ENCODE measurements around the gene HEPHL1.

The HEPHL1 gene

DNA sequence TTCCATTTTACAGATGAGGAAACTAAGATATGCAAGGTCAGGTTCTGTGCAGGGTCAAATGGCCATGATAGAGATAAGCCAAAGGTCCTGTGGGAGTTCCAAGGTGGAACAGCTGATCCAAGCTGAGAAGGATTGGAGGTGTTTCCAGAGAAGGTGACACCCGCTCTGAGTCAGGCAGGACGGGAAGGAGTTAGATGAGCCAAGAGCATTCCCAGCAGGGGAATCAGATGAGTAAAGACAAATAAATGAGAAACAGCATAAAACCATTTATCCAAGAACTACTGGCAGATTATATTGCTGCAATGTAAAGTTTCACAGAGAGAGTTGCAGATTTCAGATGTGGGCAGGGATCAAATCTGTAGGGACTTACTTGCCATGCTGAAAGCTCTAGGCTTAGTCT, 18.9 kb upstream of the HEPHL1 start:
- TF ChIP-seq POLR2A (IDR thresholded peaks at IDR 0.05; ENCODE audit: low read length) (no peak), GATA1 (IDR thresholded peaks at IDR 0.05; ENCODE audit: low read depth, low read length) (no peak)
- DNase-seq, result no peak

DNA sequence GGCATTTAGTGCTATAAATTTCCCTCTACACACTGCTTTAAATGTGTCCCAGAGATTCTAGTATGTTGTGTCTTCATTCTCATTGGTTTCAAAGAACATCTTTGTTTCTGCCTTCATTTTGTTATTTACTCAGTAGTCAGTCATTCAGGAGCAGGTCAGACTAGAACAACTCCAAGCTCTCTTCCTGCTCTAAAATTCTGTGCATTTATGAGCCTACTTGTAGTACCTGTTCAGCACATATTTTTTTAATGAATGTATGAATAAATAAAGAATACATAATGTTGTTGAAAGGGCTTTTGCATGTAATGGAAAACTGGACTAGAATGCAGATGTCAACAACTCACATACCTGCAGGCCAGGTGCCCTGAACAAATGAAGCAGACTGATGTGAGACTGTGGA, 13.7 kb upstream of the HEPHL1 start:
- no peak for DNase-seq
- TF ChIP-seq GATA1 (IDR thresholded peaks at IDR 0.05; ENCODE audit: low read depth, low read length) (no peak), POLR2A (IDR thresholded peaks at IDR 0.05; ENCODE audit: low read length) (no peak)

DNA sequence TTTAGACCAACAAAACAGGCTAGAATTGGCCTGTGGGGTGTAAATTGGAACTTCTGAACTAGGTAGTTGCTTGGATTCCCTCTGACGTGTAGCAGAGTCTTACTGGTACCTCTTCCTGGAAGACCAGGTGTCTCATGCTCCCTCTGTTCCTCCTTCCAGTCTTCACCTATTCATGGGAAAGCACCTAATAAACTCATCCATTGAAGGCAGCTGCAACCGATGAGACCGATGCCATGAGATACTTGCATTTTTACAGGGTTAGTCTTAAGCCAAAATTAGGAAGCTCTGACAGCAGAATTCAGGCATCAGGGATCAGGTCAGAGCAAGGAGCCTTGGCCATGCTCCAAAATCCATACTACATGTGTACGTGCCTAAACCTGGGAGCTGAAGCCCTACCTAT, 13.2 kb upstream of the HEPHL1 start:
- TF ChIP-seq POLR2A (IDR thresholded peaks at IDR 0.05; ENCODE audit: low read length) (no peak), GATA1 (IDR thresholded peaks at IDR 0.05; ENCODE audit: low read depth, low read length) (no peak)
- DNase-seq, result no peak

DNA sequence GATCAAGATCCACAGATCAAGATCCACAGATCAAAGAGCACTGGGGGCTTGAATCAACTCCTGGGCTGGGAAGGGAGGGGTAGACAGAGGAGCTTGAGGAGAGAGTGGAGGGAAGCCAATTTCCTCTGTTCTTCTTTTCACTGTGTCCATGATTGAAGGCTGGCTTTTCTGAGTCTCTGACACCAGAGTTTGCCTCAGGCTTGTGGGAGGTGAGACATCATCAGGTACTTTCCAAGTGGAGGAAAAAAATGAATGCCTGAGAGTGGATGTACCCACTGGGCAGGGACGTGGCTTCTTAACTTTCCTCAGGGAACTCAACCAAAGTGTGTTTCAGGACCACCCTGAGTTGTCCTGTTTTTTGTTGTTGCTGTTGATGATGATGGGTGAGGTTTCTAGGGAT, 11.0 kb upstream of the HEPHL1 start:
- DNase-seq, result no peak
- TF ChIP-seq GATA1 (IDR thresholded peaks at IDR 0.05; ENCODE audit: low read depth, low read length) (no peak), POLR2A (IDR thresholded peaks at IDR 0.05; ENCODE audit: low read length) (no peak)

DNA sequence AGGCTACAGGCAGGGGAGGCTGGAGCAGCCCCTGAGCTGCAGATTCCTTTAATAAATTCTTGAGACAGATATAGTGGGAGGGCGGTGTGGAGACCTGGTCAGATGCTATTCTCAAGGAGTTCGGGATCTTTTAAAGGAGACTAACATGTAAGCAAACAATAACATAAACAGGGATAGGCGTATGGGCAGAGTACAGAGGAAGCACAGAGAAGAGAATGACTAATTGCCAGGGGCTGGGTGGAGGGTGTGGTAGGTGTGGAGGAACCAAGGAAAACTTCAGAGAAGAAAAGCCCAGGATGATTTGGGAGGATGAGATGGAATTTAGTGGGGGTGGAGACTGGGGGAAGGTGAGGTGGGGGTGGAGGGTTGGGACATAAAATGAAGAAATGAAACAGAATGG, 9.7 kb upstream of the HEPHL1 start:
- TF ChIP-seq POLR2A (IDR thresholded peaks at IDR 0.05; ENCODE audit: low read length) (no peak), GATA1 (IDR thresholded peaks at IDR 0.05; ENCODE audit: low read depth, low read length) (no peak)

DNA sequence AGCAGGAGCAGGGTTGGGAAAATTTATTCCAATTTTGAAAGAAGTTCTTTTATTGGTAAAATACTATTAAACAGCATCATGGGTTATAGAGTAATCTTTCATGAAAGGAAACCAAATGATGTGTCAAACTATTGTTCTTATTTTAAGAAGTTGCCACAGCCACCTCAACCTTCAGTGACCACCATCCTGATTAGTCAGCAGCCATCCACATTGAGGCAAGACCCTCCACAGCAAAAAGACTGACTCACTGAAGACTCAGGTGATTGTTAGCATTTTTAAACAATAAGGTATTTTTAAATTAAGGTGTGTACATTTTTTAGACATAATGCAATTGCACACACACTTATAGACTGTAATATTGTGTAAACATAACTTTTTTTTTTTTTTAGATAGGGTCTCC, 3.7 kb upstream of the HEPHL1 start:
- no peak for DNase-seq
- TF ChIP-seq GATA1 (IDR thresholded peaks at IDR 0.05; ENCODE audit: low read depth, low read length) (no peak), POLR2A (IDR thresholded peaks at IDR 0.05; ENCODE audit: low read length) (no peak)

More for the DNA sequence above, 9.7 kb upstream of the HEPHL1 start:
- no peak for DNase-seq

DNA sequence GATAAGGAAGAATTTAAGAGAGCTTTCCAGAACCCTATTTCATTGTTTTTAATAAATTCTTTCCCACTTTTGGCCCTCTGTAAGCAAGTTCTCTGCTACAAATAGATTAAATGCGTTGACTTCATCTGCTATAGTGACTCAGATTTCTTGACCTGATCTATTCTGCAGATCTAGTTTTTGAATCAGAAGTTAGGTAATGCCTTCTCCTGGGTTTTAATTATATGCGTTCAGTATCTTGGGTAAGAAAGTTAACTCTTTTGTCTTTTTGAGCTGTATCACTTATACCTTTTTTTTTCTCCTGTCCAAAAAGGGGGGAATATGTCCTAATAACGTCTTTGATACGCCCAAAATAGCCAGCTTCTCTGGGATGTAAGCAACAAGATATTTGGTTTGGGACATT, 2.4 kb upstream of the HEPHL1 start:
- no peak for DNase-seq
- TF ChIP-seq POLR2A (IDR thresholded peaks at IDR 0.05; ENCODE audit: low read length), result no peak
- no peak for TF ChIP-seq GATA1 (IDR thresholded peaks at IDR 0.05; ENCODE audit: low read depth, low read length)

DNA sequence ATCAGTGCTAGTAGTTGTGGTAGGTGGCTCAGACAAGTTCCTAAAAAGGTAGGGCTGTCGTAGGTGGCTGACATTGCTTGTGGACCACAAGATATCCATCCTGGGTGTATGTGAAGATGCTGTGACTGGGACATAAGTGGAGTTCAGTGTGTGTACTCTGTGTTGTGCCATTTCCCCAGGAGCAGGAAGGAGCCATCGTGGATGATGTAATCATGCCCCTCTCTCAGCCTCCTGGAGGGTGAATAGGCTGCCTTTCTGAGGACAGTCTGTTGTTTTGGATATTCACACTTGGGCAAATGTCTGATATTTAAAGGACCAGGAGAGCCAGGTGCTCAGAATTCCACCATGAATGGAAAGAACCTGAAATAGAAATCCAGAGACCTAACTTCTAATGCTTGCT, 2.7 kb downstream of the HEPHL1 start:
- no peak for TF ChIP-seq POLR2A (IDR thresholded peaks at IDR 0.05; ENCODE audit: low read length)
- no peak for TF ChIP-seq GATA1 (IDR thresholded peaks at IDR 0.05; ENCODE audit: low read depth, low read length)
- no peak for DNase-seq

DNA sequence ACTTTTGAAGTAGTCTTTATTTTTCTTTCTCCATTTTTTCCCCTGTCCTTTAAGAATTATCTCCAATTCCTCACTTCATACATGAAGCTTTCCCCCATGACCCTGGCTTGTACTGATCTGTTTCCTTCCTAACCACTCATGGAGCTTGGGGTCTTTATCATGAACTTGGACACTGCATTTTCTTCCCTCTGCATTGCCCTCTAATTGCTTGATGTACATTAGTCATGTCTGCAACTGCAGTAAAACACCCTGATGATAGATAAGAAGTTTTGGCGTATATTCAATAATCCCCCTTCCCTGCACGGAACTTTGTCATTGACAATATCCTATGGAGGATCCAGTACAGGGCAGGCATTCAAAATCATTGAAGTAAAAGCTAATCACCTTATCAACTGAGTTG, 3.4 kb downstream of the HEPHL1 start:
- no peak for TF ChIP-seq POLR2A (IDR thresholded peaks at IDR 0.05; ENCODE audit: low read length)
- TF ChIP-seq GATA1 (IDR thresholded peaks at IDR 0.05; ENCODE audit: low read depth, low read length), result no peak
- DNase-seq, result no peak

DNA sequence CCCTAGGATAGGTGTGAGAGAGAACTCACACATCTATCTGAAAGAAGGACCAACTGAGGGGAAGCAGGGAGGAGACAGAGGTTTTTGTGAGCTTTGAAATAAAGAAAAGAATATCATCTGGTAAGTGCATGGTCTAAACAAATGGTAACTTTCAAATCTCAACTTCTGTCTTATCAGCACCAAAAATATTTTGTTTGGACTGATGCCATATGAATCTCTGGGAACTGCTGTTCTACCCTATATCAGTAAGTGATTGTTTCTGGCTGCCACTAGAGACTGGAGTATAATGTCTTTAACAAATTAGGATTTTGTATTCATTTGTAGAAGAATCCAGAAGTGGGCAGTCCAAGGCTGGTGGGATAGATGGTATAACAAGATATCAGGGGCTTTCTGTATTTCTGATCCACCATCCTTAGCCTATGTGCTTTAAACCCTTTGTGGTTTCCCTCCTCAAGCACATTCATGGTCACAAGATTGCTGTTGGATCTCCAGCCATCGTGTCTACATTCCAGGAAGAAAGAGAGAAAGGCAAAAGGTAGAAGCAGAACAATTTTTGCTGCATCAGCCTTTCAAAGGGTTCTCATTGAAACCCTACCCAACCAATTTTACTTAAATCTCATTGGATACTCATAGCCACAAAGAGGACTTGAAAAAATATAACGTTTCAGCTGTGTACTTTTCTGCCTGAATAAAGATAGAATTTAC, 4.7 kb downstream of the HEPHL1 start:
- TF ChIP-seq POLR2A (IDR thresholded peaks at IDR 0.05; ENCODE audit: low read length), result no peak
- no peak for TF ChIP-seq GATA1 (IDR thresholded peaks at IDR 0.05; ENCODE audit: low read depth, low read length)

DNA sequence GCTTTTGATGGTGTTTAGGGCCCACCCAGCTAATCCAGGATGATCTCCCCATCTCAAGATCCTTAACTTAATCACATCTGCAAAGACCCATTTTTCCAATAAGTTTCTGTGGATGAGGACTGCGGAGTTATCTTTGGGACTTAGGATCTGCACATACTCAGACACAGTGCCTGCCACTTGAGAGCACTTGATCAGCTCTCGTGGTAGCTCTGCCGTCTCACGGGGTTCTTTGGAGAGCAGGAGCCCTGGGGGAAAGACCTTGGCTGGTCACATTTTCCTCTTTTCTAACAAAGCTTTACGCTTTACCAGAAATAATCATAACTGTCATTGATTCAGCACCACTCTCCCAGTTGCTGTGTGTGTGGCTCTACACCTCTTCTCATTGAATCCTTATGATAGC, 6.1 kb downstream of the HEPHL1 start:
- TF ChIP-seq POLR2A (IDR thresholded peaks at IDR 0.05; ENCODE audit: low read length), result no peak
- no peak for TF ChIP-seq GATA1 (IDR thresholded peaks at IDR 0.05; ENCODE audit: low read depth, low read length)
- no peak for DNase-seq

More for the DNA sequence above, 4.7 kb downstream of the HEPHL1 start:
- no peak for DNase-seq

DNA sequence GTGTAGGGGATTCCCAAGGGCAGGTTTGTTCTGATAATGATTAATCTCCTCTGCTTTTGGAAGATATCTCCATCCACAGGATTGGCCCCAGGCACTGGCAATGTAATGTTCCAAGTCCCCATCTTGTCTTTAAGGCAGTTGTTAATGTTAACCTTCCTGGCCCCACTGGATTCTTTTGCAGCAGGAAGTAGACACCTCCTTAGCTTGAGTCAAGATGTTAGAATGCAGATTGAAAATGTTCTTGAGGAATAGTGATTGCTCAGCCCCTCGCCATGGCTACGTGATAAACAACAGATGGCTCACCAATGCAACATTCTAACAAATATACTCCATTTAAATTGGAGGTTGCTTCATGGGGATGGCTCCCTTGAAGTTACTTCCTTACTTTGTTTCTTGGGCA, 7.3 kb downstream of the HEPHL1 start:
- TF ChIP-seq POLR2A (IDR thresholded peaks at IDR 0.05; ENCODE audit: low read length) (no peak), GATA1 (IDR thresholded peaks at IDR 0.05; ENCODE audit: low read depth, low read length) (no peak)
- no peak for DNase-seq

DNA sequence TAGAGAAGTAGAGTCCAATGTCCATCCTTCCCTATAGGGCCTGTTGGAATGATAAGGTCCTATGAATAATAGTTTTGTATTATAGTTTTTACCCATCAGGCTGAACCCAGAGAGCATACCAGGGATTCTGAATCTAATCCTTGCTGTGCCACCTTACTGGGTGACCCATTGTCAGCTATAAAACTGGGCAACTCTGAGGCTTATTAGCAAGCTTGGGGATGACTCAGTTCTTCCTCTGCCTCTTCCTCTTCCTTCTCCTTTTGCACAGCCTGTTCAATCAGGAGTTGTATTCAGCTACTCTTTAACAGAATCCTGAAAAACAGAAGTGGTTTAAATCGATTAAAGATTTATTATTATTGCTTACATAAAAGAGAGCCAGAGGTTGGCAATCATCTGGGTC, 8.9 kb downstream of the HEPHL1 start:
- no peak for DNase-seq
- TF ChIP-seq GATA1 (IDR thresholded peaks at IDR 0.05; ENCODE audit: low read depth, low read length) (no peak), POLR2A (IDR thresholded peaks at IDR 0.05; ENCODE audit: low read length) (no peak)

DNA sequence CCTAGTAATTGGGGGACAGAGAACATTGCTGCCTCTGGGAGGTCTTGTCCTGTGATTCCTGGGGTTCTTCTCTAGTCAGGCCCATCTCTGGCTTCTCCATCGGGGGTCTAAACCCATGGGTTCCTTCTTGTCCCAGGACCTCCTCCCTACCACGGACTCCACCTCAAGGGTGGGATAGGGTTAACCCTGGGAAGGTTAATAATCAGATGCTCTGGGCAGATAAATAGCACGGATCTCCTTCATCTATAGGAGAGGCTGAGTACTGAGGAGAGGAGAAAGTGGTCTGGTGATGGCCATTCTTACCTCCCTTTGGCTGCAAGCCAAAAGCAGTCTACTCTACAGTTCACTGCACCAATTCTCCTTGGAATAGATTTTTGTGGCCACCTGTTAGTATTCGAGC, 10.5 kb downstream of the HEPHL1 start:
- no peak for DNase-seq

DNA sequence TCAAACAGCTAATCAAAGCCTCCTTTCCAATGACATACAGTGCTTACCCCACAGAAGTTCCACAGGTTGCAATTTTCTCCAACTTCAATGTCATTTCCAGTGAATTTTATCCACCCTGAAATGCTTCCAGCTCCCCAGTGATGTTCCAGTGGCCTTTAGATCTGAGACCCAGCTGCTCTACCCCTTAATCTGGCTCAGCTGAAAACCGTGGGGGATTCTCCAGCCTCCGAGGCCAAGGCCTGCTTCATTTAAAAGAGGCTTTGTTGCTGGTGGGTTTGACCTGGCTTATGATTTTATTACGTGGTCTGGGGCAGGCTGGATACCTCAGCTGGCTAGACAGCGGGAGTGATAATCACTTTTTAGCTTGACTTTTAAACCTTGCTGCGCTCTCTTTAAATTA, 10.9 kb downstream of the HEPHL1 start:
- no peak for TF ChIP-seq GATA1 (IDR thresholded peaks at IDR 0.05; ENCODE audit: low read depth, low read length)
- DNase-seq, result no peak

More for the DNA sequence above, 10.5 kb downstream of the HEPHL1 start:
- no peak for TF ChIP-seq GATA1 (IDR thresholded peaks at IDR 0.05; ENCODE audit: low read depth, low read length)
- TF ChIP-seq POLR2A (IDR thresholded peaks at IDR 0.05; ENCODE audit: low read length), result no peak

DNA sequence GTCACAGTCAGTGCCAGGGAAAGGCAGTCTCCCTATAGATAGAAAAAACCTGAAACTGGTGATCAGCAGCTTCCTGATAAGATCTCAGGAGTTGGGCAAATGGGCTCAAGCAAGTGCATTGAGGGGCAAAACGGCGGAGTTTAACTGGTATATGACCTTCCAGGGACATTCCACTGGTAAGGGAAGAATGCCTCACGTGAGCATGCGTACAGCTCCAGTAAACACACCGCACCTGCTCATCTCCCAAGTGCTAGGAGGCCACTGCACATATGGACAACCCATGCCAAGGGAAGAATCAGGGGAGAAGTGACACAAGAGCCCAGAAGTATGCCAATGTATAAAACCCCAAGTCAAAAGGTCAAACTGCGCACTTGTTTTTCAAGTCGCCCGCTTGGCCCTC, 11.6 kb downstream of the HEPHL1 start:
- no peak for TF ChIP-seq GATA1 (IDR thresholded peaks at IDR 0.05; ENCODE audit: low read depth, low read length)
- no peak for TF ChIP-seq POLR2A (IDR thresholded peaks at IDR 0.05; ENCODE audit: low read length)
- no peak for DNase-seq

All from erythroblast (primary cell).